ENCODE measurements around the gene KIAA0513.

KIAA0513 gene

GRCh38 chr16:85042167-85042526 is 14.6 kb downstream of the KIAA0513 start:
- TF ChIP-seq EZH2 (IDR thresholded peaks at IDR 0.05; ENCODE audit: borderline replicate concordance, low read length) (no peak), CTCF (IDR thresholded peaks at IDR 0.05; ENCODE audit: low read length) (no peak)
- H3K4me2 ChIP-seq (ENCODE audit: low read length): no peak overlapping the region
- H2AFZ ChIP-seq (ENCODE audit: low read length): no peak overlapping the region
- H3K27me3 ChIP-seq (ENCODE audit: insufficient read depth, low read length): no peaks in the 10 kb centered on the region
- H3F3A ChIP-seq (ENCODE audit: insufficient read depth, low read length): no peaks in the 10 kb centered on the region
- H3K36me3 ChIP-seq (ENCODE audit: insufficient read depth, low read length): no peaks in the 10 kb centered on the region
- H3K79me2 ChIP-seq (ENCODE audit: insufficient read depth, low read length): no peaks in the 10 kb centered on the region
- H3K4me1 ChIP-seq (ENCODE audit: insufficient read depth, low read length, severe bottlenecking): no peaks in the 10 kb centered on the region
- no peak overlapping the region for H3K4me3 ChIP-seq (ENCODE audit: low read depth, low read length, poor library complexity, severe bottlenecking)
- H3K27ac ChIP-seq (ENCODE audit: low read depth, low read length, poor library complexity, severe bottlenecking): no peak overlapping the region
- H3K9me2 ChIP-seq (ENCODE audit: low read depth, low read length): no peaks in the 10 kb centered on the region
- no peaks in the 10 kb centered on the region for H4K20me1 ChIP-seq (ENCODE audit: insufficient read depth, low read length)
- H3K9ac ChIP-seq (ENCODE audit: low read length): no peak overlapping the region
- H3K9me3 ChIP-seq (ENCODE audit: low read length): no peaks in the 10 kb centered on the region

GRCh38 chr16:85042606-85043005 is 15.0 kb downstream of the KIAA0513 start:
- Histone ChIP-seq H3K79me2 (ENCODE audit: insufficient read depth, low read length) (no peaks in the 10 kb centered on the region), H3K36me3 (ENCODE audit: insufficient read depth, low read length) (no peaks in the 10 kb centered on the region), H3K9me3 (ENCODE audit: low read length) (no peaks in the 10 kb centered on the region), H3K27ac (ENCODE audit: low read depth, low read length, poor library complexity, severe bottlenecking) (no peak overlapping the region), H3K4me3 (ENCODE audit: low read depth, low read length, poor library complexity, severe bottlenecking) (no peak overlapping the region), H3K4me2 (ENCODE audit: low read length) (no peak overlapping the region), H3K9ac (ENCODE audit: low read length) (no peak overlapping the region), H2AFZ (ENCODE audit: low read length) (no peak overlapping the region), H3F3A (ENCODE audit: insufficient read depth, low read length) (no peaks in the 10 kb centered on the region), H4K20me1 (ENCODE audit: insufficient read depth, low read length) (no peaks in the 10 kb centered on the region), H3K27me3 (ENCODE audit: insufficient read depth, low read length) (no peaks in the 10 kb centered on the region), H3K9me2 (ENCODE audit: low read depth, low read length) (no peaks in the 10 kb centered on the region), H3K4me1 (ENCODE audit: insufficient read depth, low read length, severe bottlenecking) (no peaks in the 10 kb centered on the region)
- TF ChIP-seq EZH2 (IDR thresholded peaks at IDR 0.05; ENCODE audit: borderline replicate concordance, low read length) (no peak), CTCF (IDR thresholded peaks at IDR 0.05; ENCODE audit: low read length) (no peak)

- Histone ChIP-seq H3K9me3 (ENCODE audit: low read length) (no peaks in the 10 kb centered on the region), H3K4me3 (ENCODE audit: low read depth, low read length, poor library complexity, severe bottlenecking) (no peak overlapping the region), H3K79me2 (ENCODE audit: insufficient read depth, low read length) (no peaks in the 10 kb centered on the region), H3K4me2 (ENCODE audit: low read length) (no peak overlapping the region), H3F3A (ENCODE audit: insufficient read depth, low read length) (no peaks in the 10 kb centered on the region), H3K9me2 (ENCODE audit: low read depth, low read length) (no peaks in the 10 kb centered on the region), H3K4me1 (ENCODE audit: insufficient read depth, low read length, severe bottlenecking) (no peaks in the 10 kb centered on the region), H3K9ac (ENCODE audit: low read length) (no peak overlapping the region), H3K36me3 (ENCODE audit: insufficient read depth, low read length) (no peaks in the 10 kb centered on the region), H3K27ac (ENCODE audit: low read depth, low read length, poor library complexity, severe bottlenecking) (no peak overlapping the region), H3K27me3 (ENCODE audit: insufficient read depth, low read length) (no peaks in the 10 kb centered on the region), H2AFZ (ENCODE audit: low read length) (no peak overlapping the region), H4K20me1 (ENCODE audit: insufficient read depth, low read length) (no peaks in the 10 kb centered on the region)
- TF ChIP-seq CTCF (IDR thresholded peaks at IDR 0.05; ENCODE audit: low read length) (no peak), EZH2 (IDR thresholded peaks at IDR 0.05; ENCODE audit: borderline replicate concordance, low read length) (no peak)
Observed at GRCh38 chr16:85045077-85045476, 17.5 kb downstream of the KIAA0513 start.

Data from OCI-LY1 (cell line).